IPS-11a (cell line): ENCODE measurements around the gene MRPL21.

Source experiments
- H3K4me3 ChIP-seq: one replicate; pipeline ENCODE4 v1.5.1; 2013; ENCODE audit warnings: low read depth, low read length, control low read depth

The MRPL21 gene

DNA sequence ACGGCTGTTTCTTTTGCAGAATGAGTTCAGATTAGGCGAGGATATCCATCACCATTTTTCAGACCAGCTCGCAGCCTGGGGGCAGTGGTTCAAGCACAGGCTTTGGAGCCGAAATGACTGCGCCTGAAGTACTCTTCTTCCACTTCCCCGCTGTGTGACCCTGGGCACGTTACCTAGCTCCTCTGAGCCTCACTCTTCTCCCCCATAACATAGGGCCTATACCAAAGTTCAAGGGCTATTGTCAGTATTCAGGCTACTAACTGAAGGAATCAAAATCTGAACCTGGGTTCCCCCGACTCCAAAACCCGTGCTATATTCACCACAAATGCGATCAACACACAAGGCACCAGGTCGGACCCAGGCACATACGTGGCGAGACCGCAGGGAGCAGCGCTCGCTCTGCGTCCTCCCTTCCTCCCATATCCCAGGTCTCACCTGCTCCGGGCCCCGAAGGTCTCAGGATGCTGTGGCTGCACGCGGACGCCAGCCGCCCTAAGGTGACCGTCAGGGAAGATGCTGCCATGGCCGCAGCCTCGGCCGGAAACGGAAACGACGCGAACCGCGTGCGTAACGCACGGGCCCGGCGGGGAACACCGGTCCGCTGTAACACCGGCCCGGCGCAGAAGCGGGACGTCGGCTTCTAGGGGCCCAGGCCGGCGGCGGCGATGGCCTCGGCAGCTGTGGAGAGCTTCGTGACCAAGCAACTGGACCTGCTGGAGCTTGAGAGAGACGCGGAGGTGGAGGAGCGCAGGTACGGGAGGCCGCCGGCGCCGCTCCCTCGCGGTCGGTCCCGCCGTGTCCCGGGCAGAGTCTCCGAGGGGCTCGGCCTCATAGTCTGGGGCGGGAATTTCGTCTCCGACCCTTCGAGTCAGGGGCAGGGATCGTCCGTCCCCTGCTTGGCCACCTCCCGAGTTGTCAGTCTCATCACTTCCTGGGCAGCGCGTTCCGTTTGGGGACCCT is at the start of gene MRPL21, which contains the start of gene IGHMBP2:
MRPL21 (minus strand) TSS at position 545 of the 960 bp plus-strand sequence; CDS start at position 523, 22 bp downstream.
IGHMBP2 (plus strand) TSS at position 604 of the 960 bp plus-strand sequence; CDS start at position 666, 62 bp downstream.
- peak within 1 kb of the TSS; percentile 80 for H3K4me3 ChIP-seq

DNA sequence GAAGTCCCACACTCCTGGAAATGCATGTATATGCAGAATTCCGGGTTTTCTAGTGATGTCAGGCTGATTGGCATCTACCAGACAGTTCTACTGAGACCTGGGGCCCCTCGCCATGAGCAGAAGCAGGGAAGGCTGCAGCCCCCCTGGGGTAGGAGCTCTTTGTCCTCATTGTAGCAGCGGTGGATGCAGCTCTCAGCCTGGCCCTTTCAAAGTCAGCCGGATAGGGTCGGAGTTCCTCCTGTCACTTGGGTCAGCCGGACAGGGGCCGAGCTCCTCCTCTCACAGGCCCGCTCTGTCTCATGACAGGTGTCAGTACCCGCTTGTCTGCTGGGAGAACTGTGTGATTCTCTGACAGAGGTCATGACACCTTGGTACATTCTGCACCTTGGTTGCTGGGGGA is 47.1 kb upstream of the MRPL21 start:
- no peak overlapping the region for H3K4me3 ChIP-seq

GRCh38 chr11:68950270-68950669 is 46.6 kb upstream of the MRPL21 start:
- no peak overlapping the region for H3K4me3 ChIP-seq

DNA sequence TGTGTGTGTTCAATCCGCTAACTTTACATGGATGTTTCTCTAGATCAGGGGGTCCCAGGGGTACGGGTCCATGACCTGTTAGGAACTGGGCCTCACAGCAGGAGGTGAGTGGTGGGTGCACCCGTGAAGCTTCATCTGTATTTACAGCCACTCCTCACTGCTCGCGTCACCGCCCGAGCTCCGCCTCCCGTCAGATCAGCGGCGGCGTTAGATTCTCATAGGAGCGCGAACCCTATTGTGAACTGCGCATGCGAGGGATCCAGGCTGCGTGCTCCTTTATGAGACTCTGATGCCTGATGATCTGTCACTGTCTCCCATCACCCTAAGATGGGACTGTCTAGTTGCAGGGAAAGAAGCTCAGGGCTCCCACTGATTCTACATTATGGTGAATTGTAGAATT is 45.3 kb upstream of the MRPL21 start:
- H3K4me3 ChIP-seq, result no peak overlapping the region

GRCh38 chr11:68948496-68948895 is 44.9 kb upstream of the MRPL21 start:
- no peak overlapping the region for H3K4me3 ChIP-seq

GRCh38 chr11:68947151-68947550 is 43.5 kb upstream of the MRPL21 start:
- H3K4me3 ChIP-seq, result no peak overlapping the region

- no peak overlapping the region for H3K4me3 ChIP-seq
These were observed 42.9 kb upstream of the MRPL21 start for GRCh38 chr11:68946416-68947090.

GRCh38 chr11:68942751-68943271 is 39.2 kb upstream of the MRPL21 start:
- no peak overlapping the region for H3K4me3 ChIP-seq

DNA sequence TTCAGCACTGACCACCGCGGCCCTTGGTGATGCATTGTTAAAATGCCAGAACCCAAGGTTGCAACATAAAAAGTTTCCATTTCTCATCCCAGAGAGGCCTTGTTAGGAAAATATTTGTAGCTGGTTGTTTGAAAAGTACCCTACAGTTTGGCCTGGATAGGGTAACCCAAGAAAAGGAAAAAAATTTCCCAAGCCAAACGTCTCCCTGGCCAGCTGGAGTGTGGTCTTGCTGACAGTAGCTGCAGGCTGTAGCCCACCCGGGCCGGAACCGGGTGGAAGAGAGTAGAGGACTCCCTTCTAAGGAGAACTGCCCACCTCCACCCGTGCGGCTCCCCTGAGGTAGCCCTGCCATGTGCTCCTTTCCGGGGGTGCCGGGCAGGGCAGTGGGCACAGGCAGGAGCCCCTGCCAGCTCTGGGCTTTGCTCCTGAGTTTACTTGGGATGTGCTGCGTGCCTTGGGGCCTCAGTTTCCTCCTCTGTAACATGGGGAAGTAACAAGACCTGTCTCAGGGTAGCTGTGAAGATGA is 38.5 kb upstream of the MRPL21 start:
- H3K4me3 ChIP-seq, result no peak overlapping the region

DNA sequence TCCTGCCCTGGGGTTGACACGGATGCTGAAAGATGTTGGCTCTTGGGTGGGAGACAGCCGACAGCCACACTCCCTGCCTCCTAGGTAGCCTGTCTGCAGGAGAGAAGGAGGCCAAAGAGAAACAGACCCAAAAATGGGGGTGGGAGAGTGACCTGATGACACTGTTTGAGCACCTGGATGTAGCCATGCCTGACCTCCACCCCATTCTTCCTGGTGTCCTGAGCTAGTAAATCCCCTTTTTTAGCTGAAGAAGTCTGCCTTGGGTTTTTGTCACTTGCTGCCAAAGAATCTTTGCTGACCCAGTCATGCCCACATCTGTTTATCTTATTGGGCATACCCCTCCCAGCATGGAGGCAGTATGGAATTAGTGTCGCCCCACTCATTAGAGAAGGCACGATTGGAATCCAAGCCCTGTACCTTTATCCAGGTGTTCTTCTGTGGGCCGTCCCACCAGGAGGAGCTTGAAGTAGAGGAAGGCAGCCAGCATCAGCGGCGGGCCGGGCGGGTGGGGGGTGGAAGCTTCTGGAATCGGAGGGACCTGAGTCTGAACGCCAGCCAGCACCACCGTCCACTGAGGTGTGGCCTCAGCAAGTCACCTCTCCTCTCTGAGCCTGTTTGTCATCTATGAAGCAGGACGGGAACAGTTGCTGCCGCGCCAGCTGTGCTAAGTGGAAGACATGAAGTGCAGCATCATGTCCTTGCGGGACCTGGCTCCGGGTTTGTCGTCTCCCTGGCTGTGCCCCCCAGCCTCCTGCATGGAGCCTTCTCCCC is 37.9 kb upstream of the MRPL21 start:
- H3K4me3 ChIP-seq, result no peak overlapping the region

DNA sequence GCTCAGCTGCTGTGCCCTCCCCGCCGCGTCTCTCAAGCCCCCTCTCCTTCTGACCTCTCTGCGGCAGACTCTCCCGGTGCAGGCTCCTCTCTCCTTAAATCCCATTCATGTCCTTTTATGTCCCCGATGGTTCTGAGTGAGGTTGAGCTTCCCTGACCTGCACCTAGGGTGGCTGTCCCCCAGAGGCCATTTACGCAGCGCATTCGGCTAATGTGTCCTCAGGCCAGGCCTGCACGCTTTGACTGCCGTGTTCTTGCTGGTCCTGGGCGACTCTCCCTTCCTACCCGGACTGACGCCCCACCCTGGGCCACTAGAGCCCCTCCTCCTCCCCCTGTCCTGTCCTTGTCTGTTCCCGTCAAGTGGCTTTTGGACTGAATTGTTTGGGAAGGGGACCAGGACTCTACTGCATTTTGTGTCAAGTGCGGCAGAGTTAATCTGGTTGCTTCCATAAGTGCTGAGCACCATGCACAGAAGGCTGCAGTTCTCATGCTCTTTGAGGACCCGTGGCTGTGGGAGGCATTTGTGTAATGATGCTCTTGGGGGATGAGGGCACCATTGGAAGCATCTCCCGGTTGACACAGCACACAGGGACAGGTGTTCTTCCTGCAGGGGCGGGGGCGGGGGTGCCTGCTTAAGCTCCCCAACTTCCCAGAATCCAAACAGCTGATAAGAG is 37.2 kb upstream of the MRPL21 start:
- no peak overlapping the region for H3K4me3 ChIP-seq

- H3K4me3 ChIP-seq, result no peak overlapping the region
These were observed 36.2 kb upstream of the MRPL21 start for GRCh38 chr11:68939583-68940555.

DNA sequence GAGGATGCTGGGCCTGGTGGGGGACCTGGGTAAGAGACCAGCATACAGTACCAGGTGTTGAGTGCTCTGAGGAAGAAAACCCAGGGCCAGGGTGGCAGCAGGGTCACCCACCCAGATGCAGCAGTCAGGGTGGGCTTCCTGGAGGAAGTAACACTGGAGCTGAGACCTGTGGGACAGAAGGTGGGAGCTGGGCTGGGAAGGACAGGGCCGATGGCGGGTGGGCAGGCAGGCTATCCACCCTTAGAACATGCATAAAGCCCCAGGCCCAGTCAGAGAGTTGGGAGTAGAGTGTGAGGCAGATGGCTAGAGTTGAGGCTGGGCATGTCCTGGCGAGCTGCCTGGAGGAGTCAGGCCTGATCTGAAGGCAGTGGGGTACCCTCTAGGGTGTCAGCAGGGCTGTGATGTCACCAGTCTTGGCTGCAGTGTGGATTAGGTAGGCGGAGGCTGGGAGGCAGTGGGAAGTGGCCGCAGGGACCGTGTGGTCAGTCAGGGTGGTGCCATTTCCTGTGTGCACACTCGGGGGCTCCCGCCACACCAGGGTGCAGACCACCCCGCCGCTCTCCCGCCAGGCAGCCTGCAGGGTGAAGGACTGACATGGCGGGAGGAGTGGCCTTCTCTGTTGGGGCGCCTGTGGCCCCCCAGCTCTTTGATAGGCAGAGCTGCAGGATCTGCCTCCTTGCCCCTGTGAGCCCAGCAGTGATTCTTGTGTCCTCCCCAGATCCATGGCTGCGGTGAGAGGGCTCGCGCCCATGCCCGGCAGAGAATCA is 35.4 kb upstream of the MRPL21 start:
- H3K4me3 ChIP-seq, result no peak overlapping the region

- no peak overlapping the region for H3K4me3 ChIP-seq
These were observed 34.5 kb upstream of the MRPL21 start for GRCh38 chr11:68938088-68938487.

GRCh38 chr11:68936676-68937620 is 33.3 kb upstream of the MRPL21 start:
- no peak overlapping the region for H3K4me3 ChIP-seq

DNA sequence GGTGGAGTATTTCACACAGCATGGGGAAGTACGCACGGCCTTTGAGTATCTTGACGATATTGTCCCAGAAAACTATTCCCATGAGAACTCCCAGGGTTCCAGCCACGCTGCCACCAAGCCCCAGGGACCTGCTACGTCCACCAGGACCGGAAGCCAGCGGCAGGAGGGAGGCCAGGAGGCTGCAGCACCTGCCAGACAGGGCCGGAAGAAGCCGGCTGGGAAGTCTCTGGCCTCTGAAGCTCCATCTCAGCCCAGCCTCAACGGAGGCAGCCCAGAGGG is 32.7 kb upstream of the MRPL21 start:
- H3K4me3 ChIP-seq, result no peak overlapping the region
